ENCODE results near the gene LHCGR. TPM values are rescaled to one million over a fixed set of nuclear protein-coding genes. Genes with fewer than 3 reads are reported as not detected.

The LHCGR gene
- total RNA-seq, 1 donor from 2014 or later: 0.12 TPM

DNA sequence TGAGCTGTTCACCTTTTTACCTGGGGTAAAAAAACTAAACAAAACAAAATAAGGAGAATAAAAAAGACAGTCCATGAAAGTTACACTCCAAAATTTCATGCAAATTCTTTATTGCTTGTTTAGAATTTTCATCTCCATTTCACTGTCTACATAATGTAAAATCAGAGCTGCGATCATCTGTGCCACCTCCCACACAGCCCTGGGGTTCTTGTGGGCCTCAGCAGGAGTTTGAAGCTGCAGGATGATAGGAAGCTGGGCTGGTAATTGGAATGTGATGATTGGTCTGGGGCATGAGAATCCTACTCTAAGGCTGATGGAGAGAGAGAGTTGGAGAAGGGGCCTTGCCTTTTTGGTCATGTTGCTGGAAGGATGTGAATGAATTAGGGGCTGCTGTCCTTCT lies 4.2 kb upstream of the LHCGR start:
- H3K36me3 Mint-ChIP-seq (ENCODE audit: low read depth): peaks cover 2% of the 10 kb centered on the region
- TF ChIP-seq, protein P1, sequence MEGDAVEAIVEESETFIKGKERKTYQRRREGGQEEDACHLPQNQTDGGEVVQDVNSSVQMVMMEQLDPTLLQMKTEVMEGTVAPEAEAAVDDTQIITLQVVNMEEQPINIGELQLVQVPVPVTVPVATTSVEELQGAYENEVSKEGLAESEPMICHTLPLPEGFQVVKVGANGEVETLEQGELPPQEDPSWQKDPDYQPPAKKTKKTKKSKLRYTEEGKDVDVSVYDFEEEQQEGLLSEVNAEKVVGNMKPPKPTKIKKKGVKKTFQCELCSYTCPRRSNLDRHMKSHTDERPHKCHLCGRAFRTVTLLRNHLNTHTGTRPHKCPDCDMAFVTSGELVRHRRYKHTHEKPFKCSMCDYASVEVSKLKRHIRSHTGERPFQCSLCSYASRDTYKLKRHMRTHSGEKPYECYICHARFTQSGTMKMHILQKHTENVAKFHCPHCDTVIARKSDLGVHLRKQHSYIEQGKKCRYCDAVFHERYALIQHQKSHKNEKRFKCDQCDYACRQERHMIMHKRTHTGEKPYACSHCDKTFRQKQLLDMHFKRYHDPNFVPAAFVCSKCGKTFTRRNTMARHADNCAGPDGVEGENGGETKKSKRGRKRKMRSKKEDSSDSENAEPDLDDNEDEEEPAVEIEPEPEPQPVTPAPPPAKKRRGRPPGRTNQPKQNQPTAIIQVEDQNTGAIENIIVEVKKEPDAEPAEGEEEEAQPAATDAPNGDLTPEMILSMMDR (conservative IDR thresholded peaks at IDR 0.05): no peak
- no peak overlapping the region for H3K4me3 Mint-ChIP-seq
- H3K9me3 Mint-ChIP-seq: peaks cover 11% of the 10 kb centered on the region
- no peak overlapping the region for H3K27ac Mint-ChIP-seq (ENCODE audit: unreplicated experiment)
- peaks cover 24% of the 10 kb centered on the region for H3K27me3 Mint-ChIP-seq (ENCODE audit: low read depth)
- no peak for DNase-seq (ENCODE audit: low read depth, low spot score)
- peaks cover 13% of the 10 kb centered on the region for H3K4me1 Mint-ChIP-seq

DNA sequence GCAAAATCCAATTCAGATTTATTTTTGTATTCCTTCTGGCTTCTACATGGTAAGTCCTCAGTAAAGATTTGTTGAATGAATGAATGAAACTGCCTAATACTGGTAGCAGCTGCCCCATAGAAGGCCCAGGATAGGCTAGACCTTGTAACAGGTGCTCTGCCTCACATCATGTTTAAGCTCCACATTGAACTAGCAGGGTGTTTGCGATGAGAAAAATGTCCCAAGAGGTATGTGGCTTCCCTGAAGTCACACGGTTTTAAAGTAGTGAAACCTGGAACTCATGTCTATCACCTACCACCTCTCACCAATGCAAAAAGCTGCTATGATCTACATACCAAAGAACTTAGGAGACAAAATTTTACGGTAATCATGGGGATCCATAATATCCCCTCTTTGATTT lies 765 bp upstream of the LHCGR start:
- TF ChIP-seq, protein P1 (conservative IDR thresholded peaks at IDR 0.05): no peak
- H3K27ac Mint-ChIP-seq (ENCODE audit: unreplicated experiment): no peak overlapping the region
- H3K27me3 Mint-ChIP-seq (ENCODE audit: low read depth): peaks cover 27% of the 10 kb centered on the region
- H3K4me1 Mint-ChIP-seq: peaks cover 21% of the 10 kb centered on the region
- peaks cover 3% of the 10 kb centered on the region for H3K9me3 Mint-ChIP-seq
- H3K4me3 Mint-ChIP-seq: no peak overlapping the region
- no peak for DNase-seq (ENCODE audit: low read depth, low spot score)
- H3K36me3 Mint-ChIP-seq (ENCODE audit: low read depth): no peaks in the 10 kb centered on the region

DNA sequence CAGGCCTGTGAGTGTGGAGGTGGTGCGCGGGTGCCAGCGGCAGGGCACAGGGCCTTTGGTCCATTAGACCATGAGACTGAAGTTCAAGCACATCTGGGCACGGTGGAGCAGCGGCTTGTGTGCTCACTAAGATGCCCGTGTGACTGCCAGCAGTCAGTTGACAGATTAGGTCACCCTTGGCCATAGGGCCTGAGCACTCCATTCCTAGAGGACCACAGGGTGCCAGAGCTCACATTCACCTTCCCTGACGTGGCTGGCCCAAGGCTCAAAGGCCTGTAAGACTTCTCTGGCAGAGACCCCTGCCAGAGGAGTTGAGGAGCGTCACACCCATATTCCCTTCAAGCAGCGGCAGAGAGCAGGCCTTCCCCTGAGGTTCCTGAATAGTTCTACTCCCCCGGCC lies 650 bp downstream of the LHCGR start:
- no peak overlapping the region for H3K27ac Mint-ChIP-seq (ENCODE audit: unreplicated experiment)
- H3K4me3 Mint-ChIP-seq: peak overlapping the region; percentile 79
- peaks cover 21% of the 10 kb centered on the region for H3K4me1 Mint-ChIP-seq
- no peak for DNase-seq (ENCODE audit: low read depth, low spot score)
- H3K27me3 Mint-ChIP-seq (ENCODE audit: low read depth): peaks cover 26% of the 10 kb centered on the region
- no peaks in the 10 kb centered on the region for H3K36me3 Mint-ChIP-seq (ENCODE audit: low read depth)
- TF ChIP-seq, protein P1 (conservative IDR thresholded peaks at IDR 0.05): no peak
- H3K9me3 Mint-ChIP-seq: peaks cover 2% of the 10 kb centered on the region

GRCh38 chr2:48753228-48753627 lies 2.3 kb downstream of the LHCGR start:
- Mint-ChIP-seq H3K27me3 (ENCODE audit: low read depth) (peaks cover 24% of the 10 kb centered on the region), H3K4me3 (no peak overlapping the region), H3K9me3 (no peaks in the 10 kb centered on the region), H3K4me1 (peaks cover 21% of the 10 kb centered on the region), H3K27ac (ENCODE audit: unreplicated experiment) (no peak overlapping the region), H3K36me3 (ENCODE audit: low read depth) (no peaks in the 10 kb centered on the region)
- TF ChIP-seq, protein P1 (conservative IDR thresholded peaks at IDR 0.05): no peak
- DNase-seq (ENCODE audit: low read depth, low spot score): no peak

- TF ChIP-seq, protein P1 (conservative IDR thresholded peaks at IDR 0.05): no peak
- H3K4me3 Mint-ChIP-seq: no peak overlapping the region
- H3K4me1 Mint-ChIP-seq: peaks cover 13% of the 10 kb centered on the region
- H3K36me3 Mint-ChIP-seq (ENCODE audit: low read depth): no peaks in the 10 kb centered on the region
- H3K27me3 Mint-ChIP-seq (ENCODE audit: low read depth): peaks cover 8% of the 10 kb centered on the region
- H3K9me3 Mint-ChIP-seq: peaks cover 2% of the 10 kb centered on the region
- H3K27ac Mint-ChIP-seq (ENCODE audit: unreplicated experiment): no peak overlapping the region
- DNase-seq (ENCODE audit: low read depth, low spot score): no peak
These were observed 5.3 kb downstream of the LHCGR start for GRCh38 chr2:48750128-48750739.
